ENCODE measurements around the gene HIPK3.

DNA sequence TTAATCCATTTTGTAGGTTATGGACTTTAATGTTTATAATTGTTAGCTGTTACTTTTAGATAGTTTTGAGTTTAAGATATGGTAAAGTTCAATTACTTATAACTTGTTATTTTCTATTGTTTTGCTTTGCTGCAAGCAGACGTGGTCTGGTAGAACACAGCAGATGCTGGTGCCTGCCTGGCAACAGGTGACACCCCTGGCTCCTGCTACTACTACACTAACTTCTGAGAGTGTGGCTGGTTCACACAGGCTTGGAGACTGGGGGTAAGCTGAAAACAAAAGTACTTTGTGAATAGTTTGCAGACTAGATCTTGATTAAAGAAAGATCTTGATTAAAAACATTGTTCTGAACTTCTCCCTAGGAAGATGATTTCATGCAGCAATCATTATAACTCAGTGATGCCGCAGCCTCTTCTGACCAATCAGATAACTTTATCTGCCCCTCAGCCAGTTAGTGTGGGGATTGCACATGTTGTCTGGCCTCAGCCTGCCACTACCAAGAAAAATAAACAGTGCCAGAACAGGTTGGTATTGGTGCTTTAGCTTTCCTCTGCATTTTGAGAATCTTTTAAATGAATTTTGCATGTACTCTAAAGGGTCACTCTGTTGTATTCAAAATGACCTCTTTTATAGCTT lies 90.4 kb downstream of the HIPK3 start:
- TF ChIP-seq POLR2A (IDR thresholded peaks at IDR 0.05; ENCODE audit: low read depth, low read length) (no peak), POLR2AphosphoS5 (IDR thresholded peaks at IDR 0.05; ENCODE audit: low read depth, low read length) (no peak)

Measured in GM12892 (cell line).